Keratinocyte (primary cell): ENCODE data around the gene EIF3I.
A peak's percentile ranks its signal among the peaks of the same experiment; 100 is the strongest.

Experiments used
- EZH2 ChIP-seq: IDR thresholded peaks from one replicate; pipeline ENCODE4 v1.6.1; 2012; ENCODE audit warnings: inconsistent platforms, mild to moderate bottlenecking, low read length, moderate library complexity
- TF ChIP-seq, protein P1 (sequence below), 3 experiments: IDR thresholded peaks in 1 of 3; conservative IDR thresholded peaks in 1 of 3; optimal IDR thresholded peaks in 1 of 3; 2 replicates in 2 of 3; 3 replicates in 1 of 3; pipeline versions ENCODE3 to v1.5.1; 2011; ENCODE audit warnings: low read length in 3 of 3, mild to moderate bottlenecking in 3 of 3, moderate library complexity in 2 of 3, control low read depth in 1 of 3, inconsistent platforms in 1 of 3; ENCODE audit not compliant: insufficient read depth in 2 of 3; ENCODE audit errors: extremely low read depth in 1 of 3

- TF ChIP-seq, protein P1, sequence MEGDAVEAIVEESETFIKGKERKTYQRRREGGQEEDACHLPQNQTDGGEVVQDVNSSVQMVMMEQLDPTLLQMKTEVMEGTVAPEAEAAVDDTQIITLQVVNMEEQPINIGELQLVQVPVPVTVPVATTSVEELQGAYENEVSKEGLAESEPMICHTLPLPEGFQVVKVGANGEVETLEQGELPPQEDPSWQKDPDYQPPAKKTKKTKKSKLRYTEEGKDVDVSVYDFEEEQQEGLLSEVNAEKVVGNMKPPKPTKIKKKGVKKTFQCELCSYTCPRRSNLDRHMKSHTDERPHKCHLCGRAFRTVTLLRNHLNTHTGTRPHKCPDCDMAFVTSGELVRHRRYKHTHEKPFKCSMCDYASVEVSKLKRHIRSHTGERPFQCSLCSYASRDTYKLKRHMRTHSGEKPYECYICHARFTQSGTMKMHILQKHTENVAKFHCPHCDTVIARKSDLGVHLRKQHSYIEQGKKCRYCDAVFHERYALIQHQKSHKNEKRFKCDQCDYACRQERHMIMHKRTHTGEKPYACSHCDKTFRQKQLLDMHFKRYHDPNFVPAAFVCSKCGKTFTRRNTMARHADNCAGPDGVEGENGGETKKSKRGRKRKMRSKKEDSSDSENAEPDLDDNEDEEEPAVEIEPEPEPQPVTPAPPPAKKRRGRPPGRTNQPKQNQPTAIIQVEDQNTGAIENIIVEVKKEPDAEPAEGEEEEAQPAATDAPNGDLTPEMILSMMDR (optimal IDR thresholded peaks at IDR 0.05 in 1 of 3, IDR thresholded peaks at IDR 0.05 in 1 of 3, conservative IDR thresholded peaks at IDR 0.05 in 1 of 3; ENCODE audit: extremely low read depth in 1 of 3, insufficient read depth in 2 of 3, low read length in 3 of 3): peak; percentile 88 to 91 (median 90)
- no peak for TF ChIP-seq EZH2
These were observed 6.4 kb upstream of the EIF3I start for GRCh38 chr1:32215629-32216480.
